HG03196 (cell line): Measurements from ENCODE around the gene ATP1A2.

Source experiments
- ATAC-seq: cut with Tn5 transposase; IDR thresholded peaks from one replicate; pipeline ENCODE4 v1.9.1; 2021; ENCODE audit not compliant: unreplicated experiment

The ATP1A2 gene

GRCh38 chr1:160168609-160169369 is 53.2 kb downstream of the ATP1A2 start:
- no peak for ATAC-seq

DNA sequence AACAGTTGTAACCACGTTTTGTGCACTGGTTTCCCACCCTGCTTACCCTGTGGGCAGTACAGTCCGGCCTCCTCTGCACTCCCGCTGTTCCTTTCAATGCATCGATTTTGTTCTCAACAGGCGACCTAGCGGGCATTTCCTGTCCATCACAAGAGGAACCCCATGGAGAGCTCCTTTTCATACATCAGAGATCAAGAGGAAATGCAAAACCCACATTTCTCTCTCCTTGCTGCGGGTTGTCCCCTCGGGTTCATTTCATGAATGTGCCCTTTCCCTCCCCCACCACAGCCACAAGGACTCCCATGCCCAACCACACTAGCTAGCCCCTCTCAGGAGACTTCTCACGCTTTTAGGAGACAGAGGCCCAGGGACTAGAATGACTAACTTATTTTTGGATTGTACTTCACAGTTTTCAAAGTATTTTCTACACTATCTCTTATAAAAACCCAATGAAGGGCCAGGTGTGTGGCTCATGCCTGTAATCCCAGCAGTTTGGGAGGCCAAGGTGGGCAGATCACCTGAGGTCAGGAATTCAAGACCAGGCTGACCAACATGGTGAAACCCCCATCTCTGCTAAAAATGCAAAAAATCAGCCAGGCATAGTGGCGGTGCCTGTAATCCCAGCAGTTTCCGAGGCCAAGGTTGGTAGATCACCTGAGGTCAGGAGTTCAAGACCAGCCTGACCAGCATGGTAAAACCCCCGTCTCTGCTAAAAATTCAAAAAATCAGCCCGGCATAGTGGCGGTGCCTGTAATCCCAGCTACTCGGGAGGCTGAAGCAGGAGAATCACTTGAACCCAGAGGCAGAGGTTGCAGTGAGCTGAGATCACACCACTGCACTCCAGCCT is 54.2 kb downstream of the ATP1A2 start:
- peak; percentile 76 for ATAC-seq

GRCh38 chr1:160171354-160171753 is 55.8 kb downstream of the ATP1A2 start:
- ATAC-seq: no peak

DNA sequence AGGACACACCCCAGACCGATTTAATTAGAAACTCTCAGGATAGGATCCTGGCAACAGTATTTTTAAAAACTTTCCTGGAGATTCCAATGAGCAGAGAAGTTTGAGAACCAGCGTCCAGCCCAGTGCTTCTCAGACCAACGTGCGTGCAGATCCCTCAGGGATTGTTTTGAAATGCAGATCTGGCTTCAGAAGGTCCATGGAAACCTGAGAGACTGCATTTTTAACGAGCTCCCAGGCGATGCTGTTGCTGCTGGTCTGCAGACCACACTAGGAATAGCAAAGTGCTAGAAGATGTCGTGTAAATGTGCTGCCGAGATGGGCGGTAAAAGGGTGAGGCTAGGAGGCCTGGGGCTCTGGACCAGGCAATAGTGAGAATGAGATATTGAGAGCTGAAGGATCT is 56.4 kb downstream of the ATP1A2 start:
- ATAC-seq: no peak

- no peak for ATAC-seq
These were observed 61.7 kb downstream of the ATP1A2 start for GRCh38 chr1:160177231-160177630.

GRCh38 chr1:160177667-160178066 is 62.1 kb downstream of the ATP1A2 start:
- ATAC-seq: no peak

- no peak for ATAC-seq
These were observed 63.2 kb downstream of the ATP1A2 start for GRCh38 chr1:160178731-160179130.

DNA sequence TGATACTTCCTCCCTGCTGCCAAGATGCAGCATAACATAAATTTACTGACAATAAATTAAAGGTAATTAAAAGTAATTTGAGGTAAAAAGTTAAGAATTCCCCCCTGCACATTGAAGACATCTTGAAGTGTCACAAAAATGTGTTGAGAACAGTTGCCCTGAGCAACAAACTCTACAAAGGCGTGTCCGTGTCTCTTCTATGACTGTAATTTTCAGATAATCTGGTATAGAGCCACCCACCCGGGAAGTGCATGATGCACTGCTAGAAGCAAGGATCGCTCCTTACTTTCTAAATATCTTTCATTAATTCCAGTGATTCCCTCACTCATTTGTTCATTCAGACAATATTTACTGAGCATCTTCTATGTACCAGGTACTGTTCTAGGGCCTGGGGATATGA is 63.8 kb downstream of the ATP1A2 start:
- ATAC-seq: no peak

DNA sequence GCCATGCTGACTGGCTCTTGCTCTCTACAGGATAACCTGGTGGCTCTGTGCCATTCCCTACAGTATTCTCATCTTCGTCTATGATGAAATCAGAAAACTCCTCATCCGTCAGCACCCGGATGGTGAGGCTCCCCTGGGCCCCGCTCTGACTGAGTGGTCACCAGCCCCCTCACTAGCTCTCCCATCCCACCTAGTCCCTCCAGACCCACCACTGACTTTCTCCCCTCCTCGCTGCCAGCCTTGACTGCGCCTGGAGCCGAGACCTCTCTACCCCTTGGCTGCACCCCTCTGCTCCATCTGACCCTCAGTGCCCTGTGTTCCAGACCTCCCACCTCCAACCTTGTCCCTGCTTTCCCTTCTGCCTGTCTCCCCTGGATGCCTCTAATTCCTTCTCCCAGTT is 70.7 kb downstream of the ATP1A2 start:
- no peak for ATAC-seq

DNA sequence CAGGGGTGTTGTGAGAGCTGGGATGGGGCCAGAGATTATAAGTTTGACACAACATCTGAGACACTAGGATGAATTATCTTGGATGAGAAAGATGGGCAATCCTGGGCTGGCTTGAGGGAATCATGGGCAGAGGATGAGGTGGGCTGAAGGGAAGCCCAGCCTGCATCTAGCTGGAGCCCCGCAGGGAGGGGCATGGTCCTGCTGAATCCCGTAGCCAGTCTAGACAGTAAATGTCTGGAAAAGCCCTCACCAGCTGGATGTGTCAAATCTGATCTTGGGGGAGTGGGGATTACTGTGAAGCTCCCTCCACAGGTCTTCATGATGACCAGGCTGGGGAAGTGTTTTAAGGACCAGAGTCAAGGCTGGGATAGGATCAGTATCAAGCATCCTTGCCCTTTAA is 71.2 kb downstream of the ATP1A2 start:
- ATAC-seq: no peak

- no peak for ATAC-seq
These were observed 71.8 kb downstream of the ATP1A2 start for GRCh38 chr1:160187407-160187806.

- no peak for ATAC-seq
These were observed 72.8 kb downstream of the ATP1A2 start for GRCh38 chr1:160188341-160188740.

- ATAC-seq: no peak
These were observed 74.4 kb downstream of the ATP1A2 start, which contains the start of gene CASQ1 for GRCh38 chr1:160189649-160190625. CASQ1 (plus strand) TSS chr1:160190575; CDS start chr1:160190752, 177 bp downstream.

GRCh38 chr1:160191756-160192155 is 76.2 kb downstream of the ATP1A2 start:
- ATAC-seq: no peak

- ATAC-seq: no peak
These were observed 76.7 kb downstream of the ATP1A2 start for GRCh38 chr1:160192234-160192633.
